HG02852 (cell line): ENCODE measurements around the gene GSG1L.

Source experiments
- ATAC-seq: cut with Tn5 transposase; IDR thresholded peaks from one replicate; pipeline ENCODE4 v1.9.1; 2021; ENCODE audit warnings: mild to moderate bottlenecking, moderate library complexity; ENCODE audit not compliant: unreplicated experiment

GSG1L gene

DNA sequence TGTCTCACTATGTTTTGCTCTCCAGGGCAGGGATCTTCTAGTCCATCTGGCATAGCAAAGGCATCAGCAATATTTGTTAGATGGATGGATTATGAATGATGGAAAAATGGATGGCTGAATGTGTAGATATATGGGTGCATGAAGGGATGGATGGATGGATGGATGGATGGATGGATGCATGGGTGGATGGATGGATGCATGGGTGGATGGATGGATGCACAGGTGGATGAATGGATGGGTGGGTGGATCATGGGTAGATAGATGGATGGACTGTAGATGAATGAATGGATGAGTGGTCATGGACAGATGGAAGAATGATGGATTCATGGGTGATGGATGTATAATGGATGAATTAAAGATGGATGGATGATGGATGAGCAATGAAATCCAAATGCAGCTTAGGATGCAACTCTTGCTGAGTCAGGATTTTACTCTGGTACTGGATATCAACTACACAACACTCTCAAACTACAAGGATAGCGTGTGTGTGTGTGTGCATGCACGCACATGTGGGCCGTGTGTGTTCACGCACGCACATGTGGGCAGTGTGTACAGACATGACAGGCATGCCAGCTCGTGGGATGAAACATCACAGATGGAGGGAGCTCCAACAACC, 34.0 kb downstream of the GSG1L start:
- no peak for ATAC-seq

DNA sequence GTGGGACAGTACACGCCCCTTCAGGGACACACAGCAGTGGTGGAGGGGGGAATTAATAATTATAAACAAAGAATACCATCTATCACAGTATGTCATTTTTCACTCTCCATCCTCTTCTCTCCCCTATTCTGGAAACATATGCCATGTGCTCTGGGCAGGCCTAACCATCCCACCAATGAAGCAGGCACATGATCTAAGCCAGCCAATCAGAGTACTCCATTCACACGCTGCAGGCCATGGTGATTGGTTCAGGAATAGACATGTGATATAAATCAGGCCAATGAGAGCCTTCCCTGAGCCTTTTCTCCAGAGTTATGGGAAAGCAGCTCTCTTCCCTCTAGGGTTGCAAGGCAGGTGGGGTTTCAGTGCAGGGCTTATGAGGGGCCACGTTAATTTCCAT, 36.5 kb downstream of the GSG1L start:
- ATAC-seq, result no peak

- no peak for ATAC-seq
Measured at GRCh38 chr16:28025631-28026030, 37.9 kb downstream of the GSG1L start.

- no peak for ATAC-seq
Measured at GRCh38 chr16:28019218-28019617, 44.3 kb downstream of the GSG1L start.

GRCh38 chr16:28014851-28015250, 48.7 kb downstream of the GSG1L start:
- no peak for ATAC-seq

DNA sequence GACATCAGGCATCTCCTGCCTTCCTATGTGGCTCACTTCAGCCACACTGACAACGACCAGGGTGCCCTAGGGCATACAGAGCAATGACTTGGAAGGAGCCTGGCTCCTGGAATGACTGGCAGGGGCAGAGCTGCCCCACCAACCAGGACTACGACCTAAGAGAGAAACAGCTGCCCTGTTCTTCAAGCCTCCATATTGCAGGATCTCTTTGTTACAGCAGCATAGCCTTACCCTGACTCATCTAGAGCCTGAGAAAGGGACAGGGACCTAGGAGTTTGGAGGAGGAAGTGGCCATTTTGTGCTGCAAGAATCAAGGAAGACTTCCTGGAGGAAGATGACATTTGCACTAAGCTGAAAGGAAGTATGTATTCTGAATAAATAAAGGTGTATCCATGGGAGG, 49.6 kb downstream of the GSG1L start:
- no peak for ATAC-seq

GRCh38 chr16:28013392-28013791, 50.1 kb downstream of the GSG1L start:
- no peak for ATAC-seq

DNA sequence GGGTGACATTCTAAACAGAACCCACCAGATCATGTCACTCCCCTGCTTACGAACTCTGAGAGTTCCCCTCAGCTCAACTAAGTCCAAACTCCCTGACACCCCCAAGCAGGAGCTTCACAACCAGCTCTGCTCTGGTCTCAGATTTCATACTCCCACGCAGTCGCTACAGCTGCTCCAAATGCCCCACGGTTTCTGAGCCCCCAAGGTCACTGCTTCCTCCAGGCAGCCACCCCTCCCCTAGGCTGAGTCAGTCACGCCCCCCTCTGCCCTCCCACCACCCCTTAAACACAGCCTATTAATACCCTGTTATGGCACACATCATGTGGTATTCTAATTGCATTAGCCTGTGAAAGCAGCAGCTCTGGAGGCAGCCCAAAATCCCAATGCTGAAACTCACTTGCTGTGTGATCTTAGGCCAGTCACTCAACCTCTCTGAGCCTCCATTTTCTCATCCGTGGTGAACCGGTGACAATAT, 51.5 kb downstream of the GSG1L start:
- no peak for ATAC-seq

- no peak for ATAC-seq
Measured at GRCh38 chr16:28011223-28011622, 52.3 kb downstream of the GSG1L start.

DNA sequence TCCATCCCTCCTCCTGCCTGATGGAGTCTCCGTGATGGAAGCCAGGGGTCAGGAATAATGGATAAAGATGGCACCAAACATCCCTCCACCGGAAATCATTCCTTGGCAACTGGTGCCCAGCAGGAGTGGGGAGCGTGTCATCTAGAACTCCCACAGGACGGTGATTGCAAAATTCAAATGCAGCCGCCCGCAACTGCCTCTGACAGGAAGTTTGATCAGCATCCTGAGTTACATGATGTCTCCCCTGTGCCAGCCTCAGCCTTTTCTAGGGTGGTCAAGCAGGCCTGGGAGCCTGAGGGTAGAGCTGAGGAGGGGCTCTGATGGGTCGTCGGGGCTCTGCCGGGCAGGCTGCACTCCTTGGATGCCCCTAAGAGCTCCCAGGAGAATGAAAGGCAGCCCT, 52.8 kb downstream of the GSG1L start:
- no peak for ATAC-seq

- ATAC-seq, result no peak
Measured at GRCh38 chr16:28009586-28010373, 53.7 kb downstream of the GSG1L start.

- ATAC-seq, result no peak
Measured at GRCh38 chr16:28003923-28004322, 59.6 kb downstream of the GSG1L start.

DNA sequence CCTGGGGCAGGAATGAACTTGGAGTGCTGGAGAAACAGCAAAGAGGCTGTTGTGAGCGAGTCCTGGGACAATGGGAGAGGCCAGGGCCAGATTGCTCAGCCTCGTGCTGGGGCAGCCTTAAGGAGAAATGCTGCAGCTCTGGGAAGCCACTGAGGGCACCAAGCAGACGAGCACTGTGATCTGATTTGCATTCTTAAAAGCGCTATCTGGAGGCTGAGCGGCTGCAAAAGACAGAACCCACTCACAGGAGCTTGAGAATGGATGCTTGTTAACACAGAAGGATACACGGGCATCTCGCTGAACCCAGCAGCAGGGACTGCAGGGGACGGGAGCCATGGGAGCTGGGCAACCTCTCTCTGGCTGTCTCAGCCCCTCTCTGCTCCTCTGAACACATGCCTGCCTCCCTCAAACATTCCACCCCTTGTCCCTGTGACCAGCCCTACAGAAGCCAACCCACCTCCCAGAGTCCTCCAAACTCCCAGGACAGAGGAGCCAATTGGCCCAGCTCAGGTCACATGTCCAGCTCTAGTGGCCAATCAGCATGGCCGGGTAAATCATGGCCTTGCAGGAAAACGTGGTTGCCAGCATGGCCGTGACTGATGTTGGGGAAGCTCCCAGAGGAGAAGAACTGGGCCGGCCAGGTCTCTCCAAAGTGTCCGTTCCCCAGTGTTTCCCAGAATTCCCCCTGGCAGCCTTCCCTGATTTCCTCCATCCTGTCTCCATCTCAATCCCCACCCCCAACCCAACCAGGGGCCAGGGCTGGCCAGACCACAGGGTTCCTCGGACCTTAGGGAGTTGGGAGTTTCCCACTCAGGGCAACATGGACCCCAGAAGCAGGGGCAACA, 60.3 kb downstream of the GSG1L start:
- ATAC-seq, result no peak

DNA sequence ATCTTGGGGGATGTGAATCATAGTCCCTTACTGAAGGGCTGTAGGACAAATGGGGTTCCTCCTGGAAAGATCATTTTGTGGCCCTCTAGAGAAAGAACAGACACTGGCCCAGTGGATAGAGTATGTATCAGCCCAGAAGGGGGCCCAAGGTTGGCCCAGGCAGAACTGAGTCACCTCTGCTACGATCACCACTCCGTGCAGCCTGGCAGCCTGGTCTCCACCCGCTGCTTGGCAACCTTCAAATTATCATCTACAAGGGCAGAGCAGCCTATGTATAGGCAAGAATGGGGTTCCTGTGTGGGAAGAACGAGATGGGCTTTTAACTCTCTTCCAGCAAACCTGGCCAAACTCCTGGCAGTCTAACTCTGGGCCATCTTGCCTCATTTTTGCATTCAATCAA, 61.9 kb downstream of the GSG1L start:
- ATAC-seq, result no peak

- no peak for ATAC-seq
Measured at GRCh38 chr16:28001184-28001583, 62.3 kb downstream of the GSG1L start.

DNA sequence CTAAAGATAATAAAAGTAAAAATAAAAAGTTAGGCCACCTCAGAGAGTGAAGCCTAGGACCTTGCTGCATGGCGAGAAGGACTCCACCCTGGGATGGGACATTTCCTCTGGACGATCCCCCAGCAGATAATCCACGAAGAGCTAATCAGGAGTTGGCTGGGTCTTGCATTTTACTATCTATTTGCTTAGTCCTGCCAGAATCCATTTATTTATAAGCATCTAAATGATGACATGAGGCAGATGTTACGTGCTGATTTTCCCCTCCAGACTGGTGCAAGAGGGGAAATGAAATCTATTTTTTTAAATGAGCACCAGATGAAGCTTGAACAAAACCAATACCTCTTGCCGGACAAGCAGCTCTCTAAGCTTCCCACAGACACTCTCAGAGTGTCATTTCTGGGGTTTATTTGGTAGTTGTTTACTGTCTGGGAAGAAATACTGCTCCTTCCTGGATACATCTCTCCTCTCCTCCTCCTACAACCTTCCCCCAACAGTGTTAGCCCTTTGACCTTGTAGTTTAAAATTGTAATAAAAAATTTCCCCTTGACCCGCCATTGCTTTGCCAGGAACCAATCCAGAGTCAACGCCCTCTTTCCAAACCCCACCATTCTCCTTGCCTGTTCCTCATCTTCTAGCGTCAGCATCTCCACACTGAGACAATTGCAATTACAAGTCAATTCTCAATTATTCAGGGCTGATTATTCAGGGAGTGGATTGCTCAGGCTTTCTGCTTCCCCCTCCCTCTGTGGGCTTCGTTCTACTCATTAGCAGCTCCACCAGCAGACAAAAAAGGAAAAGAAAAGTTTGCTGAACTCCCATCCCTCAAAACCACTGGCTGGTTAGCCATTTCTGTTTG, 63.0 kb downstream of the GSG1L start:
- no peak for ATAC-seq

- ATAC-seq, result no peak
Measured at GRCh38 chr16:27999687-28000086, 63.8 kb downstream of the GSG1L start.

DNA sequence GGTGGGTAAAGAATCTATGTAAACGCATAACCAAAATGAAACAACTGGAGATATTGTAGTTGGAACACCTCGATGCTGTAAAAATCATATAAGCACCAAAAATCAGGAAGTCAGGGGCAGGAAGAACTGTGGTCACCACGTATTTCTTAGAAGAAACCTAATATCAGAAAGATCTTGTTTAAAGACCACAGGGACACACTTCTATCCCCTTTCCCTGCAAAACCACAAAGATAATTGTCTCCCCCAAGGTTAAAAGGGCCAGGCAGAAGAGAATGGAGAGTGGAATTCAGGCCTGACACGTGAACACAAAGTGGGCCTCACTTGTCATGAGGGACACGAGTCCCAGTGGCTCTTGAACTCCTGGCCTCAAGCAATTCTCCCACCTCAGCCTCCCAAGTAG, 68.1 kb downstream of the GSG1L start:
- no peak for ATAC-seq

DNA sequence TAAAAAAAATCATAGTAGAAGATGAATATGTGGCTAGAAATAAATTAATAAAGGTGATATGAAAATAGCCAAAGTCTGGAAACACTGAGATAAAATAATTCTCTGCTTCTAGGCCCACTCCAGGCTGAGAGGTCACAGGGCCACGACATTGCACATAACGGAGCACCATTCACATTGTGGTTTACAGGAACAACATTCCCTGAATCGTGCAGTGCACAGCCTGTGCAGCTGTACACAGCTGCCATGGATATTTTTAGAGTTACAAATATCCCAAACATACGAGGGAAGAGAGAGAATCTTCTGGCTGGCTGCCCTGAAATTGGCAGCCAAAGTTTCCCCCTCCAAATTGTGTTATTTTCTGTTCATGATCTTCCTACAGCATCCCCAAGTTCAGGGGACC, 68.8 kb downstream of the GSG1L start:
- no peak for ATAC-seq

GRCh38 chr16:27993587-27993986, 69.9 kb downstream of the GSG1L start:
- ATAC-seq, result no peak

GRCh38 chr16:27991876-27992275, 71.6 kb downstream of the GSG1L start:
- no peak for ATAC-seq
